ENCODE results near the gene CHD2. TPM values are rescaled to one million over a fixed set of nuclear protein-coding genes. Genes with fewer than 3 reads are reported as not detected.

The CHD2 gene
- total RNA-seq, 1 donor from 2014 or later: 105 TPM

DNA sequence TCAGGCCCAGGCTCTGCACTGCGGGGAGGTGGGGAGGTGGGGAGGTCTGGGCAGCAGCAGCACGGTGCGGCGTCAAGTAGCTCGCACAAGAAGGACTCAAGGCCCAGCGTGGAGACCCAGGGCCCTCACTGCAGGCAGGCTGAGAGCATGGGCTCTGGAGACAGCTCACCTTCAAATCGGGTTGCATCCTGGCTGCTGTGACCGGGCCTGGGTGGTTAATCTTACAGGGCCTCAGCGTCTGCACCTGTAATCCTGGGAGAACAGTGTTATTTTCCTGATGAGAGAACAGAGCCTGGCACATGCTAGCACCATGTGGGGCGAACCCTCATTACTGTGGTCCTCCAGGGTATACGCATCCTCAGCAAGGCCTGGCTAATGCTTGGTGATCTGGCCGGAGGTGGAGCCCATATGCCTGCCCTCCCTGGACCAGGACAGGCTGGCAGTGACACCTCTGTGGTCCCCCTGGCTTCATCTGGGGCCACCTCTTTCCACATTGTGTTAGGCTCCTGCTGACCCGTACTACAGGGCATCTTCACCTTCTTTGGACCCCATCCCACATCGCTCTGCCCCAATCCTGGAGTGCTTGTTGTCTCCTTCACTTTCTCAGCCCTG is 133.4 kb downstream of the CHD2 start:
- Histone ChIP-seq H4K20me1 (ENCODE audit: insufficient read depth, low read length) (peaks cover 19% of the 10 kb centered on the region), H3K9me3 (ENCODE audit: insufficient read depth, low read depth, low read length) (no peaks in the 10 kb centered on the region), H3K4me1 (ENCODE audit: insufficient read depth, low read length) (peaks cover 10% of the 10 kb centered on the region), H3K27me3 (ENCODE audit: insufficient read depth, low read length) (peaks cover 4% of the 10 kb centered on the region), H3K79me2 (ENCODE audit: insufficient read depth, low read length) (no peaks in the 10 kb centered on the region), H3K27ac (ENCODE audit: low read depth, low read length) (no peak overlapping the region), H3K4me2 (ENCODE audit: low read length) (no peak overlapping the region), H3K36me3 (ENCODE audit: insufficient read depth, low read length) (no peaks in the 10 kb centered on the region), H3K4me3 (ENCODE audit: insufficient read depth, low read depth, low read length) (no peak overlapping the region), H2AFZ (ENCODE audit: low read depth, low read length) (no peak overlapping the region), H3K9ac (ENCODE audit: low read length) (no peak overlapping the region)
- Mint-ChIP-seq H3K36me3 (ENCODE audit: low read depth, unreplicated experiment) (peaks cover 4% of the 10 kb centered on the region), H3K27ac (ENCODE audit: unreplicated experiment) (no peak overlapping the region), H3K9me3 (ENCODE audit: unreplicated experiment) (no peaks in the 10 kb centered on the region), H3K27me3 (ENCODE audit: low read depth, unreplicated experiment) (peaks cover 2% of the 10 kb centered on the region), H3K4me3 (ENCODE audit: unreplicated experiment) (no peak overlapping the region), H3K4me1 (ENCODE audit: low read depth, unreplicated experiment) (peaks cover 19% of the 10 kb centered on the region)
- FAIRE-seq: no peak
- no peak for DNase-seq (ENCODE audit: low read depth)
- TF ChIP-seq EZH2 (IDR thresholded peaks at IDR 0.05; ENCODE audit: insufficient read depth, low read length): no peak
- TF ChIP-seq, protein P1, sequence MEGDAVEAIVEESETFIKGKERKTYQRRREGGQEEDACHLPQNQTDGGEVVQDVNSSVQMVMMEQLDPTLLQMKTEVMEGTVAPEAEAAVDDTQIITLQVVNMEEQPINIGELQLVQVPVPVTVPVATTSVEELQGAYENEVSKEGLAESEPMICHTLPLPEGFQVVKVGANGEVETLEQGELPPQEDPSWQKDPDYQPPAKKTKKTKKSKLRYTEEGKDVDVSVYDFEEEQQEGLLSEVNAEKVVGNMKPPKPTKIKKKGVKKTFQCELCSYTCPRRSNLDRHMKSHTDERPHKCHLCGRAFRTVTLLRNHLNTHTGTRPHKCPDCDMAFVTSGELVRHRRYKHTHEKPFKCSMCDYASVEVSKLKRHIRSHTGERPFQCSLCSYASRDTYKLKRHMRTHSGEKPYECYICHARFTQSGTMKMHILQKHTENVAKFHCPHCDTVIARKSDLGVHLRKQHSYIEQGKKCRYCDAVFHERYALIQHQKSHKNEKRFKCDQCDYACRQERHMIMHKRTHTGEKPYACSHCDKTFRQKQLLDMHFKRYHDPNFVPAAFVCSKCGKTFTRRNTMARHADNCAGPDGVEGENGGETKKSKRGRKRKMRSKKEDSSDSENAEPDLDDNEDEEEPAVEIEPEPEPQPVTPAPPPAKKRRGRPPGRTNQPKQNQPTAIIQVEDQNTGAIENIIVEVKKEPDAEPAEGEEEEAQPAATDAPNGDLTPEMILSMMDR (IDR thresholded peaks at IDR 0.05; ENCODE audit: insufficient read depth, low read depth, low read length): no peak

DNA sequence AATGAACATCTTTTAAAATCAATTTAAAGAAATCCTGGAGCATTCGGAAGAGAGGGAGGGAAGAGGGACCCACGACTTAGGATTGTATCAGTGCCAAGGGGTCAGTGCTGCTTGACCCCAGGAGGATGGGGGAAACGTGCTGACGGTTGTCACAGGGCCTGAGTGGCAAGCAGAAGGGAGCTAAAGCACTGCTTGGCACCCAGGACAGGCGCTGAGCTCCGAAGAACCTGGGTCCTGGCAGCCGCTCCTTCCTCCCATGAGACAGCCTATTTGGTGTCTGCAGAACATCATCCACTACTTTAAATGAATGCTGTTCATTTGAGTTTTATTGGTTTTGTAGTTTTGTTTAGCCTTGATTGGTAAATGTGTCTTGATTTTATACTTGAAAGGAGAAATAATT is 134.4 kb downstream of the CHD2 start:
- H3K79me2 ChIP-seq (ENCODE audit: insufficient read depth, low read length): no peaks in the 10 kb centered on the region
- H3K36me3 ChIP-seq (ENCODE audit: insufficient read depth, low read length): no peaks in the 10 kb centered on the region
- H3K27ac Mint-ChIP-seq (ENCODE audit: unreplicated experiment): no peak overlapping the region
- H3K4me2 ChIP-seq (ENCODE audit: low read length): no peak overlapping the region
- H3K36me3 Mint-ChIP-seq (ENCODE audit: low read depth, unreplicated experiment): peaks cover 3% of the 10 kb centered on the region
- no peaks in the 10 kb centered on the region for H3K9me3 Mint-ChIP-seq (ENCODE audit: unreplicated experiment)
- no peak overlapping the region for H3K27ac ChIP-seq (ENCODE audit: low read depth, low read length)
- H4K20me1 ChIP-seq (ENCODE audit: insufficient read depth, low read length): peaks cover 9% of the 10 kb centered on the region
- peaks cover 2% of the 10 kb centered on the region for H3K27me3 Mint-ChIP-seq (ENCODE audit: low read depth, unreplicated experiment)
- no peak overlapping the region for H3K4me3 ChIP-seq (ENCODE audit: insufficient read depth, low read depth, low read length)
- H3K4me1 Mint-ChIP-seq (ENCODE audit: low read depth, unreplicated experiment): peaks cover 13% of the 10 kb centered on the region
- H3K4me3 Mint-ChIP-seq (ENCODE audit: unreplicated experiment): peak overlapping the region; percentile 64
- no peak for DNase-seq (ENCODE audit: low read depth)
- H3K27me3 ChIP-seq (ENCODE audit: insufficient read depth, low read length): peaks cover 4% of the 10 kb centered on the region
- H3K4me1 ChIP-seq (ENCODE audit: insufficient read depth, low read length): no peaks in the 10 kb centered on the region
- no peak overlapping the region for H3K9ac ChIP-seq (ENCODE audit: low read length)
- no peak overlapping the region for H2AFZ ChIP-seq (ENCODE audit: low read depth, low read length)
- TF ChIP-seq, protein P1 (IDR thresholded peaks at IDR 0.05; ENCODE audit: insufficient read depth, low read depth, low read length): no peak
- no peak for TF ChIP-seq EZH2 (IDR thresholded peaks at IDR 0.05; ENCODE audit: insufficient read depth, low read length)
- H3K9me3 ChIP-seq (ENCODE audit: insufficient read depth, low read depth, low read length): no peaks in the 10 kb centered on the region
- FAIRE-seq: no peak

Measured in astrocyte (in vitro differentiated cells and primary cell).